OCI-LY7 (cell line): ENCODE results near the gene ANO10.

ENCODE experiments used
- CTCF ChIP-seq: fragments of 200-600 bp; sonication (generic); conservative IDR thresholded peaks from 2 replicates; pipeline ENCODE4 v1.5.1; 2014; ENCODE audit warnings: mild to moderate bottlenecking, antibody characterized with exemption, low read length, moderate library complexity, mixed read lengths
- EZH2phosphoT487 ChIP-seq: fragments of 200-600 bp; sonication (generic); IDR thresholded peaks from 2 replicates; pipeline ENCODE4 v1.6.1; 2018; ENCODE audit warnings: low read depth, borderline replicate concordance, mild to moderate bottlenecking, mixed run types, antibody characterized with exemption, low read length, moderate library complexity, mixed read lengths

- TF ChIP-seq CTCF, result no peak
- TF ChIP-seq EZH2phosphoT487, result no peak
These were observed 251.4 kb downstream of the ANO10 start for GRCh38 chr3:43370293-43370980.
